ENCODE measurements around the gene TMEM72.

TMEM72 gene

DNA sequence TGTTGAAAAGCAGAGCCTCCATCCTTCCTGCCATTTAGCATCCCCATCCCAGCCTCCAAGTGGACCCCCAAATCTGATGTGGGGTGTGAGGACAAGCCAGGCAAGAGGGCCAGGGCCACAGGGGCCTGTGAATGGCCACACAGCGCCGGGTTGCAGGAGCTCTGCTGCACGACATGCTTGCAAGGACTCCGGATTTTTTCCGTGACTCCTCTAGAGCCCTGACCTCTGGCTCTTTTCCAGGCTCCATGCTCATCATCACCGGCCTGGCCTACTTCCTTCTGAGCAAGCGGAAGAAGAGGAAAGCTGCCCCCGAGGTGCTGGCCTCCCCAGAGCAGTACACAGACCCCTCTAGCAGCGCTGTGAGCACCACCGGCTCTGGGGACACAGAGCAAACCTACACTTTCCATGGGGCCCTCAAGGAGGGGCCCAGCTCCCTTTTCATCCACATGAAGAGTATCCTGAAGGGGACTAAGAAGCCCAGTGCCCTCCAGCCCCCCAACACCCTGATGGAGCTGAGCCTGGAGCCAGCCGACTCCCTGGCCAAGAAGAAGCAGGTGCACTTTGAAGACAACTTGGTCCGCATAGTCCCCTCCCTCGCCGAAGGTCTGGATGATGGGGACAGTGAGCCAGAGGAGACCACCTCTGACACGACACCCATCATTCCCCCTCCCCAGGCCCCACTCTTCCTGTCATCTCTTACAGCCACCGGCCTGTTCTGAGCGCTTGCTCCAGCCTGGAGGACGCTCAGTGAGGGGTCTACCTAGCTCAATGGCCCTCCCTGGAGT, 23.5 kb downstream of the TMEM72 start:
- no peak for DNase-seq (ENCODE audit: low read depth in 2 of 2)

DNA sequence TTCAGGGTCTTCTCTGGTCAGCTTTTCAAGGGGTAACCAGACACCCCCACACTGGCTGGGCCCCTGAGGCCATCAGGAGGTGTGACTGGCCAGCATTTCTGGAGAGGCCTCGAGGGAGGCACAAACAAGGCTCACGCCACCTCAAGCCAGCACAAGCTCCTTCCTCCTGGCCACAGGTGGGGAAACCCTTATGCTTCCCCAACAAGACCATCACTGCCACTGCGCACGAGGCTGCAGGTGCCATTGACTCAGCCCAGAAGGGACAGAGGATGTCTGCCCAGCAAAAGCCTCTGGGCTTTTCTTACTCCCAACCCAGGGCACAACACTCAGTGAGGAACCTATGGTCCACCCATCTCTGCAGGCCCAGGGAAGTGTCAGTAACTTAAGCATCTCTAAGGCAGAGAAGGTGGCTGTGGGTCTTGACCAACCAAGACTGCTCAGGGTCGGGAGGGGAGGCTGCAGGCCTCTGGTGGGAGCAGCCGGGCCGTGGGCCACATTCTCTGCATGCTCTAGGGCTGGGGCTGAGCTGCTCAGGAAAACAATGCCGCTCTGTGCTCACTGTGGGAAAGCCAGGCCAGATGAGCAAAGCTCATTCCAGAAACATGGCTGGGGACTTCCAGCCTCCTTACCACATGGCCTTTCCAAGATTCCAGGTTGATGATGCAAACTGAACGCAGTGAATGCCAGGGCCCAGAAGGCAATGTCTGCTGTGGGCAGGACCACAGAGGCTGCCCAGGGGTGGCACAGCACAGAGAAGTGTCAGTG, 24.2 kb downstream of the TMEM72 start:
- DNase-seq (ENCODE audit: low read depth in 2 of 2): peak; percentile 24 to 26

GRCh38 chr10:44935966-44936295, 24.8 kb downstream of the TMEM72 start:
- DNase-seq (ENCODE audit: low read depth in 2 of 2): no peak

DNA sequence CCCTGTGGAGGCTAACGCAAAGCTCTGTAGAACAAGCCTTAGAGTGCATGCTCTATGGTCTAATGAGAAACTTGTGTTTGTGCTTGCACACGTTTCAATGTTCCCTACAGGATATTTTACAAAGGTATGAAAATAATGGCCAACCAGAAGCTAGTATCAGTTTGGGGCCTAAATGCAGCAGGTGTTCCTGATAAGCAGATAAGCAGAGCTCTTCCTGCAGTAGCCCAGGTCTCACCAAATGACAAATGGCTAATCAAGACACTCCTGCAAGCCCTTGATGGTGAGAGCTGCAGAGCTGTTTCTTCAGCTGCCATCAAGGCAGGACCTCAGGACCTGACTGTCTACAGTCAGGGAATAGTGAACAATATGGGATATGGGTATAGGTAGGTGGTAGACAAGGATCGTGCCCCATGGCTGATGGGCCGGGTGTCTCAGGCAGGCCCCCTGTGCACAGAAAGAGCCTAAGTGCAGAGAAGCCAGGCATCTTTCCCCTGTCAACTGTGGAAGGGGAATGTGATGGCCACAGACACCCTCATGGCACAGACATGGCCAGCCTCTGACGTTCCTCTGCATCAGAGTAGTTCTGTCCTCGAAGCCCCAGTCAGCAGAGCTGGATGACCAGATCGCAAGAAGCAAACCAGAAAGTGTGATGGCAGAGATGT, 25.3 kb downstream of the TMEM72 start:
- no peak for DNase-seq (ENCODE audit: low read depth in 2 of 2)

GRCh38 chr10:44937196-44938005, 26.3 kb downstream of the TMEM72 start:
- no peak for DNase-seq (ENCODE audit: low read depth in 2 of 2)

DNA sequence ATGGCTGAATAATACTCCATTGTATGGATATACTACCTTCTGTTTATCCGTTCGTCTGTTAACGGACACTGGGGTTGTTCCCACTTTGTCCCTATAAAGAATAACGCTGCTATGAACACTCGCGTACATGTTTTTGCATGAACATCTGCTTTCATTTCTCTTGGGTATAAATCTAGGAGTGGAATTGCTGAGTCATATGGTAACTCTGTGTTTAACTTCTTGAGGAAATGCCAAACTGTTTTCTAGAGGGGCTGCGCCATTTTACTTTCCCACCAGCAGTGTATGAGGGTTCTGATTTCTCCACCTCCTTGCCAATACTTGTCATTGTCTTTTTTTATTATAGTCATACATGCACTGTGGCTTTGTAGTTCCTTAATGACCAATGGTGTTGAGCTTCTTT, 27.8 kb downstream of the TMEM72 start:
- DNase-seq (ENCODE audit: low read depth in 2 of 2): no peak

DNA sequence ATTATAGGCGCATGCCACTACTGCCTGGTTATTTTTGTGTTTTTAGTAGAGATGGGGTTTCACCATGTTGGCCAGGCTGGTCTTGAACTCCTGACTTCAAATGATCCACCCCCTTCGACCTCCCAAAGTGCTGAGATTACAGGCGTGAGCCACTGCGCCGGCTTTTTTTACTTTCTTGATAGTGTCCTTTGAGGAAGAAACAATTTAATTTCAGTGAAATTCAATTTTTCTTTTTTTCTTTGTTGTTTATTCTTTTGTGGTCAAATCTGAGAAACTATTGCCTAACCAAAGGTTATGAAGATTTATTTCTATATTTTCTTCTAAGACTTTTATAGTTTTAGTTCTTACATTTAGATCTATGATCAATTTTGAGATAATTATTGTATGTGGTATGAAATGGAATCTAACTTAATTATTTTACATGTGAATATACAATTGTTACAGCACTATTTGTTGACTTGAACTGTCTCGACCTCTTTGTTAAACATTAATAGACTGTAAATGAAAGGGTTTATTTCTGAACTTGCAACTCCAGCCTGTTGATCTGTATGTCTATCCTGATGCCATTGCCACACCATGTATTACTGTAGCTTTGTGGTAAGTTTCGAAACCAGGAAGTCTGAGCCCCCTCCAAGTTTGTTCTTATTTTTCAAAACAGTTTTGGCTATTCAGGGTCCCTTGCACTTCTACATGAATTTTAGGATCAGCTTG, 28.7 kb downstream of the TMEM72 start:
- no peak for DNase-seq (ENCODE audit: low read depth in 2 of 2)

- DNase-seq (ENCODE audit: low read depth in 2 of 2): no peak
Measured at GRCh38 chr10:44944354-44944753, 33.2 kb downstream of the TMEM72 start.

DNA sequence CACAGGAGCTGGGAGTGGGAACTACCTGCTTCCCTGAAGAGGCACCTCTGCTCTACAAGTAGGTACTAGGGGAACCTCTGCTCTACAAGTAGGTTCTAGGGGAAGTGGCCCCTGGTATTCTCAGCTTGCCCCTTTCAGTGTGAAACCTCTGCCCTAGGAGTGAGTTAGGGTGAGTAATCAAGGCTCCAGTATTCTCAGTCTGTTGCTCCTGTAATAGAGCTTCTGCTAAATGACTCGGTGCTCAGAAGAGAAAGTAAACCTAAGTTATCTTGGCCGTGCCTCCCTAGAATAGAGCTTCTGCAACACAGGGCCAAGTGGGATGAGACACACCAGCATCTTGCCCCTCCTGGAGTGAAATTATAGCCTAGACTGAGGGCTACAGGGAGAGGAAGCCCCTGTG, 35.1 kb downstream of the TMEM72 start:
- no peak for DNase-seq (ENCODE audit: low read depth in 2 of 2)

GRCh38 chr10:44947371-44948152, 36.4 kb downstream of the TMEM72 start:
- DNase-seq (ENCODE audit: low read depth in 2 of 2): no peak

- DNase-seq (ENCODE audit: low read depth in 2 of 2): no peak
Measured at GRCh38 chr10:44948642-44949041, 37.5 kb downstream of the TMEM72 start.

DNA sequence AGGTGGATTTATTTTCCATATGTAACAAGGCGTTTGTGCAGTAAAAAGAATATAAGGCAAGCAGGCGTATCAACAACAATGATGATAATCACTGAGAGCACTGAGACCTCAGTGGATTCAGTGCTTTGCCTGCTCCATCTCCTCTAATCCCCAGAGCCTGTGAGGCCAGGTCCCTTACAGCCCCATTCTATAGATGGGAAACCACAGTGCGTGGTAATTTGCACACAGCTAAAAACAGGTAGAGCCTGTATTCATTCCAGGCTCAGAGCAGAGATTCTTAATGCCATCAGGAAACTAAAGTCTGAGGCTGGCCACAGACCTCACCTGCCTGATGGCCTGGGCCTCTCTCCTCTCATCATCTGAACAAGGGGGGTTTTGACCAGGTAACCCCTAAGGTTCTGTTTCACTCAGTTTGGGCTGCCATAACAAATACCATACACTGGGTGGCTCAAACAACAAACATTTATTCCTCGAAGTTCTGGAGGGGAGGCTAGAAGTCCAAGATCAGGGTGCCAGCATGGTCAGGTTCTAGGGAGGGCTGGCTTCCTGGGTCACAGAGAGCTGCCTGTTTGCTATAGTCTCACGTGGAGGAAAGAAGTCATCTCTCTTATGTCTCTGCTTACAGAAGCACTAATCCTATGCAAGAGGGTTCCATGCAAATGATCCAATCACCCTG, 38.1 kb downstream of the TMEM72 start:
- no peak for DNase-seq (ENCODE audit: low read depth in 2 of 2)

GRCh38 chr10:44949915-44950314, 38.8 kb downstream of the TMEM72 start:
- DNase-seq (ENCODE audit: low read depth in 2 of 2): no peak

DNA sequence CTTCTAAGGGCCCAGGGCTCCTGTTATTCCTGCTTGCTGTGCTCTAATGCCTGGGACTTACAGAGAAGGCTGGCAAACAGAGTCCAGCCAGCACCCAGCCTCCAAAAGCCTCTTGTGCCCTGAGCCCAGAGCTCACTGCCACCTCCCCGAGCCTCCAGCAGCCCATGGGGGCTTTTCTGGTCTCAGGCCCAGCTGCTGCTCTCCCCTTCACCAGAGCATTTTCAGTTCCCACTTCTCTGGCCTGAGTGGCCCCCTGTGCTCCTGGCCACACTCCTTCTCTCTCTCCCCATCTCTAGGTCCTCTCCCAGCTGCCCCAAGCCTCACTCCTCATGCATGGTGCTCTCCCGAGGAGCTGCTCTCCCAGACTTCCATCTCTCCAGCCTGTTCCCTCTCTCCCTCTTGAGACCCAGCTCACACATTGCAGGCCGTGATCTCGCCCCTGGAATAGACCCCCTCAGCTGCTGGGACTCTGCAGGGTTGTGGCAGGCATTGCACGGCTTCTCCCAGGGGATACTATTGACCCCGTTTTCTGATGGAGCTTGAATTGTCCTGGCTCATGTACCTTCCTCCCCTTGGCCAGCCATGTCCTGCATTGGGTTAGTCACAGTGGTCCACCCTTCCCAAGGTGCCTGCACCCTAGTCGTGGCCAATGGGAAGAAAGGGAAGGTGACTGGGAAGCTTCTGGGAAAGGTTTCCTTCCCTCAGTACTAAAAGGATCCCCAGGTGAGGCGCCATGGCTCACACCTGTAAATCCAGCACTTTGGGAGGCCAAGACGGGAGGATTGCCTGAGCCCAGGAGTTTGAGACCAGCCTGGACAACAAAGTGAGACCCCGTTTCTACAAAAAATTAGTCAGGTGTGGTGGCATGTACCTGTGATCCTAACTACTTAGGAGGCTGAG, 39.4 kb downstream of the TMEM72 start:
- no peak for DNase-seq (ENCODE audit: low read depth in 2 of 2)

- DNase-seq (ENCODE audit: low read depth in 2 of 2): no peak
Measured at GRCh38 chr10:44951576-44952226, 40.6 kb downstream of the TMEM72 start.

DNA sequence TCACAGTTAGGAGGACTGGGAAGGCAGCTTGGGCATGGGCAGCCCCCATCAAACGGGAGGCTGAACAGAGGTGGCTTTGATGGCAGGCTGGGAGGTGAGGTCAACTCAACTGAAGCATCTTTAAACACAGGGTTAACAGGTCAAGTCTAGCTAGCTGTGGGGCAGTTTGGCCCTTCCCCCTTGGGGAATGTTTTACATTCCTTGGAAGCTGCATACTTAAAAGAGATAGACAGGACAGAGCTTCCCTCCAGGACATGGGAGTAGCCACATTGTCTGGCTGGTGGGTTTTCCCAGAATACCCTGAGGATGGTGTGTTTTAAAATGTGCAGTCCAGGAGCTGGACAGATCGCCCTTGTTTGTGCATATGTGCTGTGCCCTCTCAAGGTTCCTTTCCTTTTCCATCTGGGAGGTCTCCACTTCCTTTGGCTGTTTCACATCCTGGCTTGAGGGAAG, 41.7 kb downstream of the TMEM72 start:
- DNase-seq (ENCODE audit: low read depth in 2 of 2): no peak

GRCh38 chr10:44954042-44954441, 42.9 kb downstream of the TMEM72 start:
- DNase-seq (ENCODE audit: low read depth in 2 of 2): no peak

- no peak for DNase-seq (ENCODE audit: low read depth in 2 of 2)
Measured at GRCh38 chr10:44954962-44955361, 43.8 kb downstream of the TMEM72 start.
